GM18505 (cell line): Measurements from ENCODE around the gene MUC5AC.
"Not testable (repeated sequence)": the region's sequence is repeated elsewhere in the genome, so short reads cannot be mapped to it uniquely, and the experiment has no call there.

Experiments
- ATAC-seq: cut with Tn5 transposase; IDR thresholded peaks from one replicate; pipeline ENCODE4 v1.9.1; 2021; ENCODE audit not compliant: unreplicated experiment
- POLR2A ChIP-seq: IDR thresholded peaks from 4 replicates; pipeline ENCODE4 v1.6.1; 2011; ENCODE audit warnings: borderline replicate concordance; ENCODE audit not compliant: insufficient read depth, insufficient read length; ENCODE audit errors: extremely low read depth

Gene MUC5AC

DNA sequence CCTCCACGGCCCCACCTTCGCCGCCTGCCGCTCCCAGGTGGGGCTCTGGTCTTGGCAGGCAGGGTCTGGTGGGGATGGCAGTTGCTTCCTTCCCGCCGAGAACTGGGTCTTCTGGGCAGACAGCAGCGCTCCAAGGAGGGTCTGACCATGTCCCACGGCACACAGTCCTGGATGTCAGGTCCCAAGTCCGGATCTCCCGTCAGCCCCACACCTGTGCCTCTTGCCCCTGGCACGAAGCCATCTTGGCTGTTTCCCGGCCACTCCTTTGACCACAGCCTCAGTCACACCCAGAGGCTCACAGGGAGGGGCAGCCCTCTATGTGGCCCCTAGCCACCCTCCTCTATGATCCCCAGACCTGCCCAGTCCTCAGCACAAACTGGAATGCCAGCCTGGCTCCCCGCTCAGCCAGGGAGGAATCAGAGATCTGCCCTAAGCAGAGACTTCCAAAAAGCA lies 79.4 kb downstream of the MUC5AC start:
- no peak for TF ChIP-seq POLR2A
- no peak for ATAC-seq

DNA sequence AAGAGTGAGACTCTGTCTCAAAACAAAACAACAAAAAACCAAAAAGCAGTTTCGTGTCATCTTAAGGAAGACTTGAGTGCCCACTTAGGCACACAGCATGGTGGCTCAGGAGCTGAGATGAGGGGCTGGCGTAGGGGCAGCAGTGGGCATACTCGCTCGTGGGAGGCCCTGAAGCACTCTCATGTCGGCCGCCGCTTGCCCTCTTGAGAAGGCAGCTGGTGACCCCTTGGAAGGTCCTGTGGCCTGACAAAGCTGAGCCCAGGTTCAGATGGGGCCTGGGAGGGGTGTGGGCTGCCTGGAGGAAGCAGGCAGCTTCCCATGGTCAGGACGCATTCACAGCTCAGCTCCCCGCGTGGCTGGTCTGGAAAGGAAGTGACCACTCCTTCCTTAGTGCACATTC lies 80.1 kb downstream of the MUC5AC start:
- no peak for ATAC-seq
- TF ChIP-seq POLR2A: no peak

DNA sequence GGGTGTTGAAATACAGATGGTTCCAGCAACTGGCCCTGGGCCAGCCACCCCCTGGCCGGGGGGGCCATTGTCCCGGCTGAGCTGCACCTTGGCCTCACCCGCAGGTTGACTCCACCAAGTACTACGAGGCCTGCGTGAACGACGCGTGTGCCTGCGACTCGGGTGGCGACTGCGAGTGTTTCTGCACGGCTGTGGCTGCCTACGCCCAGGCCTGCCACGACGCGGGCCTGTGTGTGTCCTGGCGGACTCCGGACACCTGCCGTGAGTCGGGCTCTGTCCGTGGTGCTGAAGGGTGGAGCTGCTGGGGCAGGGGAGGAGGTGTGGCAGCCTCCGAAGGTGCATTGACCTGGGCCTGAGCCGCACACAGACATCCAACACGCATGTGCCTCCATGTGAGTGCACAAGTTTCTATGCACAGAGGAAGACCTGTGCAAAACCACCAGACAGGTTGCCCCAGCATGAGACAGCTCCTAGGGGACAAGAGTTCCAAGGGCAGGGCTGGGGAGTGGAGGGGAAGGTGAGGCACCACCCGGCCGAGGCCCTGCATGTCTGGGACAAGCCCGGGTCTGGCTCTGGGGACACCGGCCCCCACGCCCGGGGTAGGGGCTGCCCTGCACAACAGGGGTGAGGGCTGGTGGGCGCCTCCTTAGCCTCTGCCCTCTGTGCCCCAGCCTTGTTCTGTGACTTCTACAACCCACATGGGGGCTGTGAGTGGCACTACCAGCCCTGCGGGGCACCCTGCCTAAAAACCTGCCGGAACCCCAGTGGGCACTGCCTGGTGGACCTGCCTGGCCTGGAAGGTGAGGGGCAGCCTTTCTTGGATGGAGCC lies 81.2 kb downstream of the MUC5AC start:
- ATAC-seq: no peak
- TF ChIP-seq POLR2A: no peak

DNA sequence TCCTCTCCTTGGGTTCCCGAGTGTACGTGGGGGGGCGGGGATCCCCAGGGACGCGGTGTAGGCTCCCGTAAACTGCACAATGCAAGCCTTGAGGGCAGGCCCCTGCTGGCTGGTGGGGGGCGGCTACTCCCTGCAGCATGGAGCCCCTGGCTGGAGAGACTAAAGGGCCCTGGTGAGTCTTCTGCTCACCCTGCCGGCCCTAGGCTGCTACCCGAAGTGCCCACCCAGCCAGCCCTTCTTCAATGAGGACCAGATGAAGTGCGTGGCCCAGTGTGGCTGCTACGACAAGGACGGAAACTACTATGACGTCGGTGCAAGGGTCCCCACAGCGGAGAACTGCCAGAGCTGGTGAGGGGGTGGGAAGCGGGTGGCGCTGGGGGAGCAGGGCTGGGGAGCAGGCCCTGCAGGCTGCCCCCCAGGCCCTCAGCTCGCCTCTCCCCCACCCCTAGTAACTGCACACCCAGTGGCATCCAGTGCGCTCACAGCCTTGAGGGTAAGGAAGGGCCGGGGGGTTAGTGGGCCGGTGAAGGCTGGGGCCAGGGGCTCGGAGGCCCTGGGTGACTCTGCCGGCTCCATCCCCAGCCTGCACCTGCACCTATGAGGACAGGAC lies 81.9 kb downstream of the MUC5AC start:
- TF ChIP-seq POLR2A: no peak
- no peak for ATAC-seq

DNA sequence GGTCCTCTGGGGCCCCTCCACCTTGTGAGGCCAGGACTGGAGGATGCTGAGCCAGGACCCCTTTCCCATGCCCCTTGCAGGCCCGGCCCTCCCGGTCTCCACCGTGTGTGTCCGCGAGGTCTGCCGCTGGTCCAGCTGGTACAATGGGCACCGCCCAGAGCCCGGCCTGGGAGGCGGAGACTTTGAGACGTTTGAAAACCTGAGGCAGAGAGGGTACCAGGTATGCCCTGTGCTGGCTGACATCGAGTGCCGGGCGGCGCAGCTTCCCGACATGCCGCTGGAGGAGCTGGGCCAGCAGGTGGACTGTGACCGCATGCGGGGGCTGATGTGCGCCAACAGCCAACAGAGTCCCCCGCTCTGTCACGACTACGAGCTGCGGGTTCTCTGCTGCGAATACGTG lies 83.0 kb downstream of the MUC5AC start:
- TF ChIP-seq POLR2A: no peak

GRCh38 chr11:1241706-1242105 lies 84.0 kb downstream of the MUC5AC start:
- no peak for ATAC-seq
- no peak for TF ChIP-seq POLR2A

More for the DNA sequence above, 83.0 kb downstream of the MUC5AC start:
- no peak for ATAC-seq

- no peak for ATAC-seq
- TF ChIP-seq POLR2A: no peak
Observed at GRCh38 chr11:1242289-1242688, 84.5 kb downstream of the MUC5AC start.

DNA sequence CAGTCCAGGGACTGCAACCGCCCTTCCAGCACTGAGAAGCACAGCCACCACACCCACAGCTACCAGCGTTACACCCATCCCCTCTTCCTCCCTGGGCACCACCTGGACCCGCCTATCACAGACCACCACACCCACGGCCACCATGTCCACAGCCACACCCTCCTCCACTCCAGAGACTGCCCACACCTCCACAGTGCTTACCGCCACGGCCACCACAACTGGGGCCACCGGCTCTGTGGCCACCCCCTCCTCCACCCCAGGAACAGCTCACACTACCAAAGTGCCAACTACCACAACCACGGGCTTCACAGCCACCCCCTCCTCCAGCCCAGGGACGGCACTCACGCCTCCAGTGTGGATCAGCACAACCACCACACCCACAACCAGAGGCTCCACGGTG lies 85.0 kb downstream of the MUC5AC start:
- ATAC-seq: not testable (repeated sequence)

DNA sequence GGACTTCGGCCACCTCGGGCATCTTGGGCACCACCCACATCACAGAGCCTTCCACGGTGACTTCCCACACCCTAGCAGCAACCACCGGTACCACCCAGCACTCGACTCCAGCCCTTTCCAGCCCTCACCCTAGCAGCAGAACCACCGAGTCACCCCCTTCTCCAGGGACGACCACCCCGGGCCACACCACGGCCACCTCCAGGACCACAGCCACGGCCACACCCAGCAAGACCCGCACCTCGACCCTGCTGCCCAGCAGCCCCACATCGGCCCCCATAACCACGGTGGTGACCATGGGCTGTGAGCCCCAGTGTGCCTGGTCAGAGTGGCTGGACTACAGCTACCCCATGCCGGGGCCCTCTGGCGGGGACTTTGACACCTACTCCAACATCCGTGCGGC lies 85.8 kb downstream of the MUC5AC start:
- ATAC-seq: not testable (repeated sequence)

- ATAC-seq: not testable (repeated sequence)
Observed at GRCh38 chr11:1244557-1244956, 86.8 kb downstream of the MUC5AC start.

- not testable (repeated sequence) for ATAC-seq
Observed at GRCh38 chr11:1245717-1246116, 88.0 kb downstream of the MUC5AC start.

- not testable (repeated sequence) for ATAC-seq
Observed at GRCh38 chr11:1246301-1246700, 88.5 kb downstream of the MUC5AC start.

DNA sequence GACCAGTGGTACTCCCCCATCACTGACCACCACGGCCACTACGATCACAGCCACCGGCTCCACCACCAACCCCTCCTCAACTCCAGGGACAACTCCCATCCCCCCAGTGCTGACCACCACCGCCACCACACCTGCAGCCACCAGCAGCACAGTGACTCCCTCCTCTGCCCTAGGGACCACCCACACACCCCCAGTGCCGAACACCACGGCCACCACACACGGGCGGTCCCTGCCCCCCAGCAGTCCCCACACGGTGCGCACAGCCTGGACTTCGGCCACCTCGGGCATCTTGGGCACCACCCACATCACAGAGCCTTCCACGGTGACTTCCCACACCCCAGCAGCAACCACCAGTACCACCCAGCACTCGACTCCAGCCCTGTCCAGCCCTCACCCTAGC lies 89.3 kb downstream of the MUC5AC start:
- not testable (repeated sequence) for ATAC-seq

GRCh38 chr11:1248951-1249350 lies 91.2 kb downstream of the MUC5AC start:
- not testable (repeated sequence) for ATAC-seq

DNA sequence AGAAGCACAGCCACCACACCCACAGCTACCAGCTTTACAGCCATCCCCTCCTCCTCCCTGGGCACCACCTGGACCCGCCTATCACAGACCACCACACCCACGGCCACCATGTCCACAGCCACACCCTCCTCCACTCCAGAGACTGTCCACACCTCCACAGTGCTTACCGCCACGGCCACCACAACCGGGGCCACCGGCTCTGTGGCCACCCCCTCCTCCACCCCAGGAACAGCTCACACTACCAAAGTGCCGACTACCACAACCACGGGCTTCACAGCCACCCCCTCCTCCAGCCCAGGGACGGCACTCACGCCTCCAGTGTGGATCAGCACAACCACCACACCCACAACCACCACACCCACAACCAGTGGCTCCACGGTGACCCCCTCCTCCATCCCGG lies 92.7 kb downstream of the MUC5AC start:
- ATAC-seq: not testable (repeated sequence)
